Measurements from ENCODE around the gene CSTB.

- TF ChIP-seq EZH2 (IDR thresholded peaks at IDR 0.05; ENCODE audit: borderline replicate concordance, insufficient read depth, low read depth, low read length, poor library complexity, severe bottlenecking), result no peak
- TF ChIP-seq CTCF (IDR thresholded peaks at IDR 0.05), result no peak
Observed at GRCh38 chr21:43806017-43806710, 30.1 kb upstream of the CSTB start.

Data from B cell (primary cell).